Smooth muscle cell (in vitro differentiated cells): ENCODE measurements around the gene TMEM74B. TPM values are rescaled to one million over a fixed set of nuclear protein-coding genes. Genes with fewer than 3 reads are reported as not detected.

Experiments used
- DNase-seq: peaks from one replicate; lab custom pipeline; 2025; ENCODE audit not compliant: unreplicated experiment; lab: John Stamatoyannopoulos, UW
- H2AFZ ChIP-seq: fragments of 200-600 bp; sonication (generic); 2 replicates; pipeline ENCODE4 v1.6.0; 2016; ENCODE audit warnings: antibody characterized with exemption, low read depth, mild to moderate bottlenecking
- H3F3A ChIP-seq: fragments of 200-600 bp; sonication (generic); 2 replicates; pipeline ENCODE4 v1.6.0; 2017; ENCODE audit warnings: antibody characterized with exemption, low read depth
- H3K27ac ChIP-seq: fragments of 200-600 bp; sonication (generic); 2 replicates; pipeline ENCODE4 v1.5.1; 2016; ENCODE audit warnings: low read depth, mild to moderate bottlenecking
- H3K27me3 ChIP-seq: fragments of 200-600 bp; sonication (generic); 2 replicates; pipeline ENCODE4 v1.6.1; 2016; ENCODE audit warnings: low read depth, mild to moderate bottlenecking
- H3K36me3 ChIP-seq: fragments of 200-600 bp; sonication (generic); 2 replicates; pipeline ENCODE4 v1.5.1; 2016; ENCODE audit warnings: low read depth
- H3K4me1 ChIP-seq: fragments of 200-600 bp; sonication (generic); 2 replicates; pipeline ENCODE4 v1.5.1; 2016; ENCODE audit warnings: low read depth
- H3K4me2 ChIP-seq: fragments of 200-600 bp; sonication (generic); 2 replicates; pipeline ENCODE4 v1.6.0; 2016; ENCODE audit warnings: mild to moderate bottlenecking
- H3K4me3 ChIP-seq: fragments of 200-600 bp; sonication (generic); 2 replicates; pipeline ENCODE4 v1.5.1; 2016; ENCODE audit warnings: mild to moderate bottlenecking
- H3K79me2 ChIP-seq: fragments of 200-600 bp; sonication (generic); 2 replicates; pipeline ENCODE4 v1.6.0; 2016; ENCODE audit warnings: low read depth, mild to moderate bottlenecking
- H3K9ac ChIP-seq: fragments of 200-600 bp; sonication (generic); 2 replicates; pipeline ENCODE4 v1.6.0; 2016; ENCODE audit warnings: low read depth
- H3K9me3 ChIP-seq: fragments of 200-600 bp; sonication (generic); replicated peaks from 2 replicates; pipeline ENCODE4 v1.5.1; 2016; ENCODE audit warnings: low read depth
- H4K20me1 ChIP-seq: fragments of 200-600 bp; sonication (generic); 2 replicates; pipeline ENCODE4 v1.6.0; 2016; ENCODE audit warnings: low read depth
- WGBS: methylation state at CpG from one replicate; pipeline ENCODE4 v1.1.7; 2016; ENCODE audit warnings: low lambda C conversion rate; 5-methylcytosine and 5-hydroxymethylcytosine counted together
- polyA plus RNA-seq: library from polyadenylated mRNA; unstranded; fragments of >200 nt; fragmentation: Nextera tagmentation; extraction: Ambion mirVana; gene quantifications from 2 replicates; pipeline ENCODE4 v1.2.1, GENCODE V29; 2016
- total RNA-seq: library from RNA; depleted of rRNA; stranded (reverse); fragments of >200 nt; gene quantifications from 2 replicates; pipeline ENCODE4 v1.2.3, GENCODE V29; 2014
- TF ChIP-seq, protein P1 (sequence below): fragments of 200-600 bp; sonication (generic); IDR thresholded peaks from 2 replicates; pipeline ENCODE4 v1.5.1; 2017; ENCODE audit warnings: borderline replicate concordance, mild to moderate bottlenecking, antibody characterized with exemption; ENCODE audit not compliant: insufficient read depth, poor library complexity, severe bottlenecking

TMEM74B gene
- total RNA-seq (0.94 and 3.0 TPM in 2 replicates), polyA plus RNA-seq (0.72 TPM in 1 of 2 replicates, not detected in the other)

DNA sequence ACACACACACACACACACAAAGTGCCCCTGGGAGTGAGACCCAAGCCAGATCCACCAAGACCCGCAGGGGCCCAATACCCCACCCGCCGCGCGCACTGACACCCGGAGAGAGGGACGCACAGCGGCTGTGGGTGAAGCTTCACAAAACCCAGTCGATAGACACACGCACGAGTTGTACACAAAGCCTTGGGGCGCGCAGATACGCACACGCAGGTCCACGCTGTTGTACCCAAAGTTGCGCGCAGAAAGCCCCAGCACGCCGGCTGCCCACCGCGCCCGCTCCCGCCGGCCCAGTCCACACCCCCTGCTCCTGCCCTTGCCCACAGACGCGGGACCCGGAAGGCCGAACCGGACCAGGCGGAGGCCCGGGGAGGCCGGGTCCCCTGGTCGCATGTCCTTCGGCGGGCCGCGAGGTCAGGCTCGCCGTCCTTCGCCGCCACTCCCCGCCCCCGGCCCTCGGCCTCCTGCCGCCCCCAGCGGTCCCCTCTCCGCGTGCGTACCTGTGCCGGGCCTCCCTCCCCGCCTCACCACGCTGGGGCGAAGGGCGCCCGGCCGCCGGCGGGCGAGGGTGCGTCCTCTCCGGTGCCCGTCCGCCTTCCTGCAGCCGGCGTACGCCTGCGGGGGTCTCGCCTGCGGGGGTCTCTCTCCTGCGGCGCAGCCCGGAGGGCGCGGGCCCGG, at the start of gene TMEM74B:
Gene TMEM74B, minus strand, starts transcription at position 344 of the 678 bp plus-strand sequence. CDS start 1,180 bp downstream, outside the sequence.
- Histone ChIP-seq H2AFZ (no peak within 1 kb of the TSS), H3K9me3 (no peaks in the 10 kb centered on the region), H3K27me3 (peaks cover 32% of the 10 kb centered on the region), H3K27ac (no peak within 1 kb of the TSS), H3K4me3 (peak within 1 kb of the TSS; percentile 55), H4K20me1 (no peaks in the 10 kb centered on the region), H3K36me3 (no peaks in the 10 kb centered on the region), H3K4me2 (peak within 1 kb of the TSS; percentile 90), H3F3A (no peaks in the 10 kb centered on the region), H3K4me1 (no peaks in the 10 kb centered on the region), H3K79me2 (no peaks in the 10 kb centered on the region), H3K9ac (no peak within 1 kb of the TSS)
- TF ChIP-seq, protein P1, sequence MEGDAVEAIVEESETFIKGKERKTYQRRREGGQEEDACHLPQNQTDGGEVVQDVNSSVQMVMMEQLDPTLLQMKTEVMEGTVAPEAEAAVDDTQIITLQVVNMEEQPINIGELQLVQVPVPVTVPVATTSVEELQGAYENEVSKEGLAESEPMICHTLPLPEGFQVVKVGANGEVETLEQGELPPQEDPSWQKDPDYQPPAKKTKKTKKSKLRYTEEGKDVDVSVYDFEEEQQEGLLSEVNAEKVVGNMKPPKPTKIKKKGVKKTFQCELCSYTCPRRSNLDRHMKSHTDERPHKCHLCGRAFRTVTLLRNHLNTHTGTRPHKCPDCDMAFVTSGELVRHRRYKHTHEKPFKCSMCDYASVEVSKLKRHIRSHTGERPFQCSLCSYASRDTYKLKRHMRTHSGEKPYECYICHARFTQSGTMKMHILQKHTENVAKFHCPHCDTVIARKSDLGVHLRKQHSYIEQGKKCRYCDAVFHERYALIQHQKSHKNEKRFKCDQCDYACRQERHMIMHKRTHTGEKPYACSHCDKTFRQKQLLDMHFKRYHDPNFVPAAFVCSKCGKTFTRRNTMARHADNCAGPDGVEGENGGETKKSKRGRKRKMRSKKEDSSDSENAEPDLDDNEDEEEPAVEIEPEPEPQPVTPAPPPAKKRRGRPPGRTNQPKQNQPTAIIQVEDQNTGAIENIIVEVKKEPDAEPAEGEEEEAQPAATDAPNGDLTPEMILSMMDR: no peak
- no peak for DNase-seq
- WGBS: 8% methylated on average over 29 of the region's 76 CpGs

DNA sequence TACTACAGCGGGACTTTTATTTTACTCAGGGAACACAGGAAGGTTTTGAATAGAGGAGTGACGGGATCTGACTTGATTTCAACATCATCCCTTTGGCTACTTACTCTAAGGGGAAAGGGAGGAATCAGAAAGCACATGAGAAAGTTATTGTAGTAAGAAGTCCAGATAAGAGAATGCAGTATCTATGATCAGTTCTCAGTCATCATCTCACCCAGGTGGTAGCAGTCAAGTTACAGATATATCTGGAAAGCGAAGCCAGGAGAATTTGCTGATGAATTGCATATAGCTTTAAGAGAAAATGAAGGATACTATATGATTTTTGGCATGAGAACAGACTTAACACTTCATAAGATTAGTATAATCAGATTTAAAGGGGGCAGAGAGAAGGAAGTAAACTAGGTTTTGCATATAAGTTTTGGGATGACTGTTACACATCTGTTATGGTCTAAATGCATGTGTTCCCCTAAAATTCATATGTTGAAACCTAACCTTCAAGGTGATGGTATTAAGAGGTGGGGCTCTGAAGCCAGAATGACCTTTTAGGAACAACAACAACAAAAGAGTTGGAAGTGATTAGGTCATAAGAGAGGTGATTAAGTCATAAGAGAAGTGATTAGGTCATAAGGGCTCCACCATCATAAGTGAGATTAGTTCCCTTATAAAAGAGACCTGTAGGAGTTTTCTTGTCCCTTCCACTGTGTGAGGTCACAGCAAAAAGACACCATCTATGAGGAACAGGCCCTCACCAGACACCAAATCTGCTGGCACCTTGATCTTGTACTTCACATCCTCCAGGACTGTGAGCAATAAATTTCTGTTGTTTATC, 47.7 kb upstream of the TMEM74B start:
- H3K4me2 ChIP-seq: no peak overlapping the region
- H3K4me1 ChIP-seq: no peaks in the 10 kb centered on the region
- no peaks in the 10 kb centered on the region for H3K9me3 ChIP-seq
- no peaks in the 10 kb centered on the region for H3F3A ChIP-seq
- peaks cover 42% of the 10 kb centered on the region for H3K27me3 ChIP-seq
- 86% methylated on average over 3 of the region's 3 CpGs for WGBS
- H3K79me2 ChIP-seq: no peaks in the 10 kb centered on the region
- no peak overlapping the region for H3K9ac ChIP-seq
- no peak for DNase-seq
- TF ChIP-seq, protein P1: no peak
- no peaks in the 10 kb centered on the region for H3K36me3 ChIP-seq
- H3K4me3 ChIP-seq: no peak overlapping the region
- H3K27ac ChIP-seq: no peak overlapping the region
- H2AFZ ChIP-seq: no peak overlapping the region
- H4K20me1 ChIP-seq: no peaks in the 10 kb centered on the region

DNA sequence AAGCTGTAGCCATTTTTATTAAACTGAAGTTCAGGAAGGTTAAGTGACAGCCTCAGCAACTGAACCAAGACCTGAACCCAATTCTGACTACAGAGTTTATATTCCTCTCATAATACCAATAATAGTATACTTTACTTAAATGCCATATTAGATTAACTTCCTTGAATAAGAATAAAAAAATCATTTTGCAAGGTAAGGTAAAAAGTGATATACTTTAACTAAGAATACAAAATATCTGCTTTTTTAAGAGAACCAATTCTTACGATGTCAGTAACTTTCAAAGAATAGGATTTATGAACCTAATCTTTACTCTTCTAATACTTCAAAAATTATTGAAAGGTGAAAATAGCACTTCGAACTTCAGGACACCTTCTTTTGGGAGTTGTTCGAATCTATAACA, 44.8 kb upstream of the TMEM74B start:
- no peaks in the 10 kb centered on the region for H3K4me1 ChIP-seq
- DNase-seq: no peak
- 87% methylated on average over 3 of the region's 3 CpGs for WGBS
- no peaks in the 10 kb centered on the region for H3K9me3 ChIP-seq
- H3K27me3 ChIP-seq: peaks cover 38% of the 10 kb centered on the region
- TF ChIP-seq, protein P1: no peak
- no peaks in the 10 kb centered on the region for H4K20me1 ChIP-seq
- no peak overlapping the region for H3K9ac ChIP-seq
- H3F3A ChIP-seq: no peaks in the 10 kb centered on the region
- no peak overlapping the region for H3K27ac ChIP-seq
- no peak overlapping the region for H2AFZ ChIP-seq
- no peak overlapping the region for H3K4me3 ChIP-seq
- H3K4me2 ChIP-seq: no peak overlapping the region
- H3K36me3 ChIP-seq: no peaks in the 10 kb centered on the region
- H3K79me2 ChIP-seq: no peaks in the 10 kb centered on the region
